Activated T-helper 9 cell treated with anti-CD3 and anti-CD28 coated beads, Interleukin-2, amount 50 U/mL, for 16 hours (primary cell): ENCODE results near the gene PRPF4.
"Not testable (repeated sequence)": the region's sequence is repeated elsewhere in the genome, so short reads cannot be mapped to it uniquely, and the experiment has no call there.

Experiments
- DNase-seq: peaks from one replicate; pipeline ENCODE4 v3.0.0-alpha.2; 2020; ENCODE audit warnings: low read depth

Gene PRPF4

GRCh38 chr9:113267911-113268566 is 7.4 kb upstream of the PRPF4 start:
- no peak for DNase-seq

GRCh38 chr9:113269355-113269754 is 6.1 kb upstream of the PRPF4 start:
- no peak for DNase-seq

- DNase-seq = no peak
Observed at GRCh38 chr9:113269871-113270270, 5.6 kb upstream of the PRPF4 start.

- DNase-seq = no peak
Observed at GRCh38 chr9:113274474-113275156, 843 bp upstream of the PRPF4 start.

GRCh38 chr9:113278840-113279239 is 3.4 kb downstream of the PRPF4 start:
- no peak for DNase-seq

- no peak for DNase-seq
Observed at GRCh38 chr9:113281356-113281755, 5.9 kb downstream of the PRPF4 start.

- DNase-seq = no peak
Observed at GRCh38 chr9:113289091-113289490, 13.6 kb downstream of the PRPF4 start.

- DNase-seq = no peak
Observed at GRCh38 chr9:113290052-113290607, 14.7 kb downstream of the PRPF4 start.

- DNase-seq = no peak
Observed at GRCh38 chr9:113293285-113293878, 17.9 kb downstream of the PRPF4 start.

- not testable (repeated sequence) for DNase-seq
Observed at GRCh38 chr9:113296247-113296646, 20.8 kb downstream of the PRPF4 start.

- no peak for DNase-seq
Observed at GRCh38 chr9:113296796-113297558, 21.5 kb downstream of the PRPF4 start.

- no peak for DNase-seq
Observed at GRCh38 chr9:113298311-113298710, 22.9 kb downstream of the PRPF4 start.

- no peak for DNase-seq
Observed at GRCh38 chr9:113298924-113299770, 23.7 kb downstream of the PRPF4 start.

- DNase-seq = no peak
Observed at GRCh38 chr9:113299800-113300292, 24.4 kb downstream of the PRPF4 start.

- DNase-seq = no peak
Observed at GRCh38 chr9:113301548-113301947, 26.1 kb downstream of the PRPF4 start.

- DNase-seq = no peak
Observed at GRCh38 chr9:113302792-113303418, 27.4 kb downstream of the PRPF4 start, which contains the start of gene RNF183. Gene RNF183, minus strand, starts transcription at chr9:113303376. Its CDS starts 5,192 bp downstream, at chr9:113298184.

GRCh38 chr9:113306566-113306965 is 31.1 kb downstream of the PRPF4 start:
- no peak for DNase-seq

GRCh38 chr9:113307396-113307975 is 32.0 kb downstream of the PRPF4 start:
- no peak for DNase-seq

- DNase-seq = no peak
Observed at GRCh38 chr9:113309204-113309813, 33.9 kb downstream of the PRPF4 start.

GRCh38 chr9:113310538-113310937 is 35.1 kb downstream of the PRPF4 start:
- no peak for DNase-seq
